B cell (primary cell): ENCODE results near the gene CCDC146.

Experiments
- CTCF ChIP-seq: fragments of 200-600 bp; IDR thresholded peaks from one replicate; pipeline ENCODE4 v1.8.0; 2022; ENCODE audit warnings: antibody characterized with exemption, mild to moderate bottlenecking
- EZH2 ChIP-seq: IDR thresholded peaks from 2 replicates; pipeline ENCODE4 v1.6.1; 2012; ENCODE audit warnings: borderline replicate concordance, low read depth, mild to moderate bottlenecking, moderate library complexity, low read length; ENCODE audit not compliant: insufficient read depth, poor library complexity, severe bottlenecking

DNA sequence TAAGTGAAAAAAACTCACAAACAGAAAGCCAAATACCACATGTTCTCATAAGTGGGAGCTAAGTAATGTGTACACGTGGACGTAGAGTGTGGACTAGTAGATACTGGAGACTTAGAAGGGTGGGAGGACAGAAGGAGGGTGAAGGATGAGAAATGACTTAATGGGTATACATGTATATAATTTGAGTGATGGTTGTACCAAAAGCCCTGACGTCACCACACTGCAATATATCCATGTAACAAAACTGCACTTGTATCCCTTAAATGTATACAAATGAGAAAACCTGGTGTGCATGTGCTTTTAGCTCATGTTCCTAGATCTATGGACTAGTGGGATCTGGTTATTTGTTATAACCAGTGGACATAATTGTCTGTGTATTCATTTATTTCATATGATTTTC lies 125.7 kb downstream of the CCDC146 start:
- TF ChIP-seq CTCF, result no peak
- TF ChIP-seq EZH2, result no peak
